Body of pancreas (tissue), 4 donors: Measurements from ENCODE around the gene CCDC57.

ENCODE experiments used
- POLR2A ChIP-seq, 3 donors: fragments of 450-650 bp; IDR thresholded peaks; one replicate each; pipeline ENCODE4 v1.6.1; 2016; ENCODE audit warnings: antibody characterized with exemption in 3 of 3, mild to moderate bottlenecking in 2 of 3
- TF ChIP-seq, protein P1 (sequence below), 7 experiments: fragments of 450-650 bp in 4 of 7; fragments of 200-600 bp in 3 of 7; sonication (generic) in 3 of 7; IDR thresholded peaks; one replicate each; pipeline ENCODE4 v1.5.1; 2016 to 2019; ENCODE audit warnings: antibody characterized with exemption in 7 of 7

GRCh38 chr17:82105417-82105881, 107.2 kb downstream of the CCDC57 start:
- TF ChIP-seq POLR2A (IDR thresholded peaks at IDR 0.05): no peak
- TF ChIP-seq, protein P1, sequence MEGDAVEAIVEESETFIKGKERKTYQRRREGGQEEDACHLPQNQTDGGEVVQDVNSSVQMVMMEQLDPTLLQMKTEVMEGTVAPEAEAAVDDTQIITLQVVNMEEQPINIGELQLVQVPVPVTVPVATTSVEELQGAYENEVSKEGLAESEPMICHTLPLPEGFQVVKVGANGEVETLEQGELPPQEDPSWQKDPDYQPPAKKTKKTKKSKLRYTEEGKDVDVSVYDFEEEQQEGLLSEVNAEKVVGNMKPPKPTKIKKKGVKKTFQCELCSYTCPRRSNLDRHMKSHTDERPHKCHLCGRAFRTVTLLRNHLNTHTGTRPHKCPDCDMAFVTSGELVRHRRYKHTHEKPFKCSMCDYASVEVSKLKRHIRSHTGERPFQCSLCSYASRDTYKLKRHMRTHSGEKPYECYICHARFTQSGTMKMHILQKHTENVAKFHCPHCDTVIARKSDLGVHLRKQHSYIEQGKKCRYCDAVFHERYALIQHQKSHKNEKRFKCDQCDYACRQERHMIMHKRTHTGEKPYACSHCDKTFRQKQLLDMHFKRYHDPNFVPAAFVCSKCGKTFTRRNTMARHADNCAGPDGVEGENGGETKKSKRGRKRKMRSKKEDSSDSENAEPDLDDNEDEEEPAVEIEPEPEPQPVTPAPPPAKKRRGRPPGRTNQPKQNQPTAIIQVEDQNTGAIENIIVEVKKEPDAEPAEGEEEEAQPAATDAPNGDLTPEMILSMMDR (IDR thresholded peaks at IDR 0.05): no peak
